RWPE2 (cell line): Measurements from ENCODE around the gene DDX49.

Source experiments
- ATAC-seq: fragments of 200-7000 bp; cut with Tn5 transposase; 3 replicates; pipeline ENCODE4 v1.9.1; 2021; ENCODE audit warnings: low read depth
- DNase-seq: peaks from one replicate; pipeline ENCODE4 v3.0.0-alpha.2; 2020; ENCODE audit warnings: low spot score
- H3K27ac ChIP-seq: fragments of 450-650 bp; 2 replicates; pipeline ENCODE4 v1.5.1; 2017; ENCODE audit warnings: mild to moderate bottlenecking; ENCODE audit not compliant: poor library complexity, severe bottlenecking
- H3K27me3 ChIP-seq: fragments of 250-450 bp; sonication (Bioruptor Pico); 2 replicates; pipeline ENCODE4 v1.5.1; 2021; ENCODE audit warnings: mild to moderate bottlenecking, moderate library complexity; ENCODE audit not compliant: insufficient read depth, poor library complexity, severe bottlenecking
- H3K36me3 ChIP-seq: fragments of 250-450 bp; sonication (Bioruptor Pico); 2 replicates; pipeline ENCODE4 v1.5.1; 2020; ENCODE audit warnings: low read depth, mild to moderate bottlenecking, moderate library complexity
- H3K4me1 ChIP-seq: fragments of 250-450 bp; sonication (Bioruptor Pico); 2 replicates; pipeline ENCODE4 v1.5.1; 2021; ENCODE audit warnings: mild to moderate bottlenecking, moderate library complexity; ENCODE audit not compliant: insufficient read depth, poor library complexity, severe bottlenecking
- H3K4me3 ChIP-seq: fragments of 250-450 bp; sonication (Bioruptor Pico); 2 replicates; pipeline ENCODE4 v1.5.1; 2021; ENCODE audit warnings: mild to moderate bottlenecking, moderate library complexity; ENCODE audit not compliant: severe bottlenecking
- H3K9me3 ChIP-seq: fragments of 250-450 bp; sonication (Bioruptor Pico); 2 replicates; pipeline ENCODE4 v1.5.1; 2021; ENCODE audit warnings: mild to moderate bottlenecking, moderate library complexity; ENCODE audit not compliant: severe bottlenecking
- TF ChIP-seq, protein P1 (sequence below): fragments of 450-650 bp; IDR thresholded peaks from one replicate; pipeline ENCODE4 v1.5.1; 2017; ENCODE audit warnings: mild to moderate bottlenecking, moderate library complexity; ENCODE audit not compliant: poor library complexity, severe bottlenecking

The DDX49 gene

DNA sequence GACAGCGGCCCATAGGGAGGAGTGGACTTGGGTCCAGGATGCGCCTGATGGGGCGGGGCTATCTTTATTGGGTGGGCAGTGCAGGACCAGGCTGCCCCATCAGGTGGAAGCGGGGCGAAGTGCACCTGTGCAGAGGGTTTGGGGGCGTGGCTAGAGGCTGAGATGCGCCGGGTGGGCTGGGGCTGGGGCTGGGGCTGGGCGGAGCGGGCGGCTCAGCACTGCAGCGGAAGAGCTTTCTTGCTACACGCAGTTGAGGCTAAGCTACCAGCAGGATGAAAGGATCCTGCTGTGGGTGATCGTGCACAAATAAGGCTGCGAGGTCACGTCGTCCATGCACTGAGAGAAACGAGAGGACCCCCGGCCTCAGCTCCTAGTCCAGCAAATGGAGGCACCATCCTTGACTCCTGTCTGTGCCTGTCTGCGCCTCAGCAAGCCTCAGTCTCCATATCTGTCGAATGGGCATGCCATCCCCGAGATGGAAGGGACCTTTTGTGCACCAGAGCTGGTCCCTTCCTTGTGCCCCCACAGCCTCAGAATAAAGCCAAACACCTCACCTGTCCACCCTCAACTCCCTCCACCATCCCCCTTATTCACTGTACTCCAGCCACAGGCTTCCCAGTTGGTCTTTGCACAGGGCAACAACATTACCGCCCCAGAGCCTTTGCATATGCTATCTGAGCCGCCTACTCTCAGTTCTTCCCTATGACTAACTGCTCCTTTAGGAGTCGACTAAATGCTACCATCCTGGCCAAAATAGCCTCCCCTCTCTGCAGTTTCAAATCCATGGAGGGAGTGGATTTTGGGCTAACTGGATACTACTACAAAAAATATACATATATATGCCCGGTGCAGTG lies 42.5 kb downstream of the DDX49 start:
- H3K27me3 ChIP-seq: no peaks in the 10 kb centered on the region
- no peak overlapping the region for H3K4me3 ChIP-seq
- H3K9me3 ChIP-seq: no peaks in the 10 kb centered on the region
- H3K36me3 ChIP-seq: no peaks in the 10 kb centered on the region
- no peak overlapping the region for H3K27ac ChIP-seq
- no peaks in the 10 kb centered on the region for H3K4me1 ChIP-seq
- TF ChIP-seq, protein P1, sequence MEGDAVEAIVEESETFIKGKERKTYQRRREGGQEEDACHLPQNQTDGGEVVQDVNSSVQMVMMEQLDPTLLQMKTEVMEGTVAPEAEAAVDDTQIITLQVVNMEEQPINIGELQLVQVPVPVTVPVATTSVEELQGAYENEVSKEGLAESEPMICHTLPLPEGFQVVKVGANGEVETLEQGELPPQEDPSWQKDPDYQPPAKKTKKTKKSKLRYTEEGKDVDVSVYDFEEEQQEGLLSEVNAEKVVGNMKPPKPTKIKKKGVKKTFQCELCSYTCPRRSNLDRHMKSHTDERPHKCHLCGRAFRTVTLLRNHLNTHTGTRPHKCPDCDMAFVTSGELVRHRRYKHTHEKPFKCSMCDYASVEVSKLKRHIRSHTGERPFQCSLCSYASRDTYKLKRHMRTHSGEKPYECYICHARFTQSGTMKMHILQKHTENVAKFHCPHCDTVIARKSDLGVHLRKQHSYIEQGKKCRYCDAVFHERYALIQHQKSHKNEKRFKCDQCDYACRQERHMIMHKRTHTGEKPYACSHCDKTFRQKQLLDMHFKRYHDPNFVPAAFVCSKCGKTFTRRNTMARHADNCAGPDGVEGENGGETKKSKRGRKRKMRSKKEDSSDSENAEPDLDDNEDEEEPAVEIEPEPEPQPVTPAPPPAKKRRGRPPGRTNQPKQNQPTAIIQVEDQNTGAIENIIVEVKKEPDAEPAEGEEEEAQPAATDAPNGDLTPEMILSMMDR: no peak
- DNase-seq (no peak), ATAC-seq (peak; percentile 36; the same call in 1 of the 3 replicates)

DNA sequence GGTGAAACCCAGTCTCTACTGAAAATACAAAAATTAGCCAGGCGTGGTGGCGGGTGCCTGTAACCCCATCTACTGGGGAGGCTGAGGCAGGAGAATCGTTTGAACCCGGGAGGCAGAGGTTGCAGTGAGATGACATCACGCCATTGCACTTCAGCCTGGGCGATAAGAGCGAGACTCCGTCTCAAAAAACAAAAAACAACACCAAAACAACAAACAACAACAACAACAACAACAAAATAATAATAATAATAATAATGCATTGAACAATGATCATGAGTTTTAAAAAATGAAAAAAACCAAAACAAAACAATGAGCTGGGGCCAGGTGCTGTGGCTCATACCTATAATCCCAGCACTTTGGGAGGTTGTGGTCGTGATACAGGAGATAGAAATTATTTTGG lies 44.6 kb downstream of the DDX49 start:
- Histone ChIP-seq H3K27ac (no peak overlapping the region), H3K27me3 (no peaks in the 10 kb centered on the region), H3K9me3 (no peaks in the 10 kb centered on the region), H3K36me3 (no peaks in the 10 kb centered on the region), H3K4me1 (peaks cover 11% of the 10 kb centered on the region), H3K4me3 (no peak overlapping the region)
- ATAC-seq: no peak
- no peak for DNase-seq
- TF ChIP-seq, protein P1: no peak

DNA sequence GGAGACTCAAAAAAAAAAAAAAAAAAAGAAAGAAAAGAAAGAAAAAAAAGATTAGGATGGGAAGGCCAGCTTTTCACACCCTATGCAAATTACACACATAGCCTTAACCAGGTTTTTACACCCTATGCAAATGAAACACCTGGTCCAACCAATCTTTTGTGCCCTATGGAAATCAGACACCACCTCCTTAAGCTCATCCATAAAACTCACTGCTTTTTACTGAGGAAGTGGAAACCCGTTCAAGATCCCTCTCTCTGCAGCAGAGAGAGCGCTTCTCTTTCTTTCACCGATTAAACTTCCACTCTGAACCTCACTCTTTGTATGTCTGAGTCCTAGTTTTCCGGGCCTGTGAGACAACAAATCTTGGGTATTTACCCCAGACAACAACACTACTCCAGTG lies 46.8 kb downstream of the DDX49 start:
- Histone ChIP-seq H3K9me3 (no peaks in the 10 kb centered on the region), H3K36me3 (no peaks in the 10 kb centered on the region), H3K4me1 (peaks cover 18% of the 10 kb centered on the region), H3K27ac (peak overlapping the region; percentile 90), H3K27me3 (no peaks in the 10 kb centered on the region), H3K4me3 (no peak overlapping the region)
- TF ChIP-seq, protein P1: no peak
- DNase-seq (no peak), ATAC-seq (no peak)

DNA sequence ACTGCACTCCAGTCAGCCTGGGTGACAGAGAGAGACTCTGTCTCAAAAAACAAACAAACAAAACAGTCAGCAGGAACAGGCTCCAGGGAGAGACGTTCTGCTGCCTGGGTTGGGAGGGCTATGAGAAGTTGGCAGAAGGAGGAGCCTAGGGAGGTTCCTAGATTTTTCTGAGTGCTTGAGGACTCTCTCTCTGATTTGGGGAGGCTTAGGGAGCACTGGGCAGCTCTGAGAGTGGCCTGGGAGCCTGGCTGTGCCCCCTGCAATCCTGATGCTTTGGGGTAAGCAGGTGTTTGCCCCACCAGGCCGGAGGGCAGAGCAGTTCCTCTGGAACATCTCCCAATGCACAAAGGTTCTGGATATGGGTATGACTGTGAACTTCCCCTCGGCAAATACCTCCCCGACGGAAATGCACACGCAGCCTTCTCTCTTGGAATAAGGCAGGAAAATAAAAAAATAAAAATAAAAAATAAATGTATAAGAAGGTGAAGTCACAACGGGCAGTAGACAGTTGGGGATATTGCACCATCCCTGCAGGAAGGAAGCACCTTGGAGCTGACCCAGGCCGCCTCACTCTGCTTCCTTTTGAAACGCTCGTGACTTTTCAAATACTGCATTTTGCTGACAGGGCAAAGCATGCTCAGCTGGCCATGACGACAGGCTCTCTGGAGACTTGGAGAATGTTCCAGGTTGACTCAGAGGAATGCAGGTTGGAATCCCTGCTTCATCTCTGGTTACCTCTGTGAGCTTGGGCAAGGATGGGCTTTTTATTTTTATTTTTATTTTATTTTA lies 48.0 kb downstream of the DDX49 start:
- H3K4me1 ChIP-seq: peaks cover 18% of the 10 kb centered on the region
- peak overlapping the region; percentile 90 for H3K27ac ChIP-seq
- no peak overlapping the region for H3K4me3 ChIP-seq
- H3K9me3 ChIP-seq: no peaks in the 10 kb centered on the region
- ATAC-seq: peak; percentile 76
- H3K36me3 ChIP-seq: no peaks in the 10 kb centered on the region
- H3K27me3 ChIP-seq: no peaks in the 10 kb centered on the region
- DNase-seq: no peak
- TF ChIP-seq, protein P1: no peak
